Keratinocyte (primary cell): ENCODE measurements around the gene TPSAB1.
"Not testable (repeated sequence)": the region's sequence is repeated elsewhere in the genome, so short reads cannot be mapped to it uniquely, and the experiment has no call there.

ENCODE experiments used
- EZH2 ChIP-seq: IDR thresholded peaks from one replicate; pipeline ENCODE4 v1.6.1; 2012; ENCODE audit warnings: inconsistent platforms, mild to moderate bottlenecking, low read length, moderate library complexity
- TF ChIP-seq, protein P1 (sequence below), 3 experiments: IDR thresholded peaks in 1 of 3; conservative IDR thresholded peaks in 1 of 3; optimal IDR thresholded peaks in 1 of 3; 2 replicates in 2 of 3; 3 replicates in 1 of 3; pipeline versions ENCODE3 to v1.5.1; 2011; ENCODE audit warnings: low read length in 3 of 3, mild to moderate bottlenecking in 3 of 3, moderate library complexity in 2 of 3, control low read depth in 1 of 3, inconsistent platforms in 1 of 3; ENCODE audit not compliant: insufficient read depth in 2 of 3; ENCODE audit errors: extremely low read depth in 1 of 3

DNA sequence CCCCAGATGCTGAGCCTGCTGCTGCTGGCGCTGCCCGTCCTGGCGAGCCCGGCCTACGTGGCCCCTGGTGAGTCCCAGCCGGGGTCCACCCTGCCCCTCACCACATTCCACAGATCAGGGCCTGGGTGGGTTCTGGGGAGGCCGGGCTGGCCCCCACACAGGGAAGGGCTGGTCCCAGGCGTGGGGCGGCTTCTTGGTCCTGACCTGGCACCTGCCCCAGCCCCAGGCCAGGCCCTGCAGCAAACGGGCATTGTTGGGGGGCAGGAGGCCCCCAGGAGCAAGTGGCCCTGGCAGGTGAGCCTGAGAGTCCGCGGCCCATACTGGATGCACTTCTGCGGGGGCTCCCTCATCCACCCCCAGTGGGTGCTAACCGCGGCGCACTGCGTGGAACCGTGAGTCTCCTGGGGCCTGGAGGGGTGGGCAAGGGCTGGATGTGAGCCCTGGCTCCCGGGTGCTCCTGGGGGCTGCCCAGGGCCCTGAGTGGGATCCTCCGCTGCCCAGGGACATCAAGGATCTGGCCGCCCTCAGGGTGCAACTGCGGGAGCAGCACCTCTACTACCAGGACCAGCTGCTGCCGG lies 15.9 kb downstream of the TPSAB1 start:
- TF ChIP-seq, protein P1, sequence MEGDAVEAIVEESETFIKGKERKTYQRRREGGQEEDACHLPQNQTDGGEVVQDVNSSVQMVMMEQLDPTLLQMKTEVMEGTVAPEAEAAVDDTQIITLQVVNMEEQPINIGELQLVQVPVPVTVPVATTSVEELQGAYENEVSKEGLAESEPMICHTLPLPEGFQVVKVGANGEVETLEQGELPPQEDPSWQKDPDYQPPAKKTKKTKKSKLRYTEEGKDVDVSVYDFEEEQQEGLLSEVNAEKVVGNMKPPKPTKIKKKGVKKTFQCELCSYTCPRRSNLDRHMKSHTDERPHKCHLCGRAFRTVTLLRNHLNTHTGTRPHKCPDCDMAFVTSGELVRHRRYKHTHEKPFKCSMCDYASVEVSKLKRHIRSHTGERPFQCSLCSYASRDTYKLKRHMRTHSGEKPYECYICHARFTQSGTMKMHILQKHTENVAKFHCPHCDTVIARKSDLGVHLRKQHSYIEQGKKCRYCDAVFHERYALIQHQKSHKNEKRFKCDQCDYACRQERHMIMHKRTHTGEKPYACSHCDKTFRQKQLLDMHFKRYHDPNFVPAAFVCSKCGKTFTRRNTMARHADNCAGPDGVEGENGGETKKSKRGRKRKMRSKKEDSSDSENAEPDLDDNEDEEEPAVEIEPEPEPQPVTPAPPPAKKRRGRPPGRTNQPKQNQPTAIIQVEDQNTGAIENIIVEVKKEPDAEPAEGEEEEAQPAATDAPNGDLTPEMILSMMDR (optimal IDR thresholded peaks at IDR 0.05 in 1 of 3, IDR thresholded peaks at IDR 0.05 in 1 of 3, conservative IDR thresholded peaks at IDR 0.05 in 1 of 3; ENCODE audit: extremely low read depth in 1 of 3, insufficient read depth in 2 of 3, low read length in 3 of 3): not testable (repeated sequence)
- not testable (repeated sequence) for TF ChIP-seq EZH2
